ENCODE data around the gene VWA5A.

The VWA5A gene

GRCh38 chr11:124114942-124115781 is at the start of gene VWA5A:
Gene VWA5A (plus strand): TSS chr11:124115450. CDS start chr11:124117512, 2,062 bp downstream.
- H3K27ac ChIP-seq (ENCODE audit: low read depth, low read length): no peak within 1 kb of the TSS
- peak within 1 kb of the TSS; percentile 86 to 90 for H3K4me3 ChIP-seq (ENCODE audit: low read depth in 1 of 2, low read length in 2 of 2)
- peaks cover 18 to 21% of the 10 kb centered on the region in 2 donors for H3K4me1 ChIP-seq (ENCODE audit: control insufficient read depth in 1 of 2, insufficient read depth in 2 of 2, low read length in 2 of 2)
- no peaks in the 10 kb centered on the region for H3K9me3 ChIP-seq (ENCODE audit: control insufficient read depth in 1 of 2, low read length in 2 of 2)
- H3K36me3 ChIP-seq (ENCODE audit: control insufficient read depth in 1 of 2, insufficient read depth in 2 of 2, low read length in 2 of 2): peaks cover 8 to 22% of the 10 kb centered on the region in 2 donors
- peak within 1 kb of the TSS; percentile 55 to 67 for H3K9ac ChIP-seq (ENCODE audit: low read depth in 1 of 2, low read length in 2 of 2)
- H3K27me3 ChIP-seq (ENCODE audit: control insufficient read depth in 1 of 2, insufficient read depth in 2 of 2, low read length in 2 of 2): no peaks in the 10 kb centered on the region

GRCh38 chr11:124068601-124069110 is 46.6 kb upstream of the VWA5A start:
- Histone ChIP-seq H3K4me1 (ENCODE audit: control insufficient read depth in 1 of 2, insufficient read depth in 2 of 2, low read length in 2 of 2) (peaks cover 0 to 6% of the 10 kb centered on the region in 2 donors), H3K4me3 (ENCODE audit: low read depth in 1 of 2, low read length in 2 of 2) (no peak overlapping the region), H3K9me3 (ENCODE audit: control insufficient read depth in 1 of 2, low read length in 2 of 2) (no peaks in the 10 kb centered on the region), H3K27ac (ENCODE audit: low read depth, low read length) (no peak overlapping the region), H3K9ac (ENCODE audit: low read depth in 1 of 2, low read length in 2 of 2) (no peak overlapping the region), H3K36me3 (ENCODE audit: control insufficient read depth in 1 of 2, insufficient read depth in 2 of 2, low read length in 2 of 2) (no peaks in the 10 kb centered on the region), H3K27me3 (ENCODE audit: control insufficient read depth in 1 of 2, insufficient read depth in 2 of 2, low read length in 2 of 2) (peaks cover 4 to 8% of the 10 kb centered on the region in 2 donors)

- Histone ChIP-seq H3K27ac (ENCODE audit: low read depth, low read length) (no peak overlapping the region), H3K9ac (ENCODE audit: low read depth in 1 of 2, low read length in 2 of 2) (no peak overlapping the region), H3K4me1 (ENCODE audit: control insufficient read depth in 1 of 2, insufficient read depth in 2 of 2, low read length in 2 of 2) (peaks cover 0 to 6% of the 10 kb centered on the region in 2 donors), H3K4me3 (ENCODE audit: low read depth in 1 of 2, low read length in 2 of 2) (peak overlapping the region; percentile 4 to 44), H3K27me3 (ENCODE audit: control insufficient read depth in 1 of 2, insufficient read depth in 2 of 2, low read length in 2 of 2) (peaks cover 4 to 8% of the 10 kb centered on the region in 2 donors), H3K36me3 (ENCODE audit: control insufficient read depth in 1 of 2, insufficient read depth in 2 of 2, low read length in 2 of 2) (no peaks in the 10 kb centered on the region), H3K9me3 (ENCODE audit: control insufficient read depth in 1 of 2, low read length in 2 of 2) (no peaks in the 10 kb centered on the region)
Observed at GRCh38 chr11:124069429-124070401, 45.5 kb upstream of the VWA5A start.

GRCh38 chr11:124070915-124071622 is 44.2 kb upstream of the VWA5A start:
- Histone ChIP-seq H3K9ac (ENCODE audit: low read depth in 1 of 2, low read length in 2 of 2) (no peak overlapping the region), H3K9me3 (ENCODE audit: control insufficient read depth in 1 of 2, low read length in 2 of 2) (no peaks in the 10 kb centered on the region), H3K36me3 (ENCODE audit: control insufficient read depth in 1 of 2, insufficient read depth in 2 of 2, low read length in 2 of 2) (no peaks in the 10 kb centered on the region), H3K4me1 (ENCODE audit: control insufficient read depth in 1 of 2, insufficient read depth in 2 of 2, low read length in 2 of 2) (peaks cover 5 to 13% of the 10 kb centered on the region in 2 donors), H3K27ac (ENCODE audit: low read depth, low read length) (no peak overlapping the region), H3K4me3 (ENCODE audit: low read depth in 1 of 2, low read length in 2 of 2) (no peak overlapping the region), H3K27me3 (ENCODE audit: control insufficient read depth in 1 of 2, insufficient read depth in 2 of 2, low read length in 2 of 2) (peaks cover 4 to 8% of the 10 kb centered on the region in 2 donors)

- Histone ChIP-seq H3K9me3 (ENCODE audit: control insufficient read depth in 1 of 2, low read length in 2 of 2) (no peaks in the 10 kb centered on the region), H3K4me1 (ENCODE audit: control insufficient read depth in 1 of 2, insufficient read depth in 2 of 2, low read length in 2 of 2) (peaks cover 10 to 18% of the 10 kb centered on the region in 2 donors), H3K4me3 (ENCODE audit: low read depth in 1 of 2, low read length in 2 of 2) (no peak overlapping the region), H3K36me3 (ENCODE audit: control insufficient read depth in 1 of 2, insufficient read depth in 2 of 2, low read length in 2 of 2) (no peaks in the 10 kb centered on the region), H3K27ac (ENCODE audit: low read depth, low read length) (no peak overlapping the region), H3K27me3 (ENCODE audit: control insufficient read depth in 1 of 2, insufficient read depth in 2 of 2, low read length in 2 of 2) (peaks cover under 1 to 8% of the 10 kb centered on the region in 2 donors), H3K9ac (ENCODE audit: low read depth in 1 of 2, low read length in 2 of 2) (no peak overlapping the region)
Observed at GRCh38 chr11:124071623-124071948, 43.7 kb upstream of the VWA5A start.

GRCh38 chr11:124072147-124072546 is 43.1 kb upstream of the VWA5A start:
- Histone ChIP-seq H3K9me3 (ENCODE audit: control insufficient read depth in 1 of 2, low read length in 2 of 2) (no peaks in the 10 kb centered on the region), H3K4me1 (ENCODE audit: control insufficient read depth in 1 of 2, insufficient read depth in 2 of 2, low read length in 2 of 2) (peaks cover 10 to 18% of the 10 kb centered on the region in 2 donors)

GRCh38 chr11:124074554-124074953 is 40.7 kb upstream of the VWA5A start:
- Histone ChIP-seq H3K36me3 (ENCODE audit: control insufficient read depth in 1 of 2, insufficient read depth in 2 of 2, low read length in 2 of 2) (no peaks in the 10 kb centered on the region), H3K4me1 (ENCODE audit: control insufficient read depth in 1 of 2, insufficient read depth in 2 of 2, low read length in 2 of 2) (peaks cover 10 to 17% of the 10 kb centered on the region in 2 donors), H3K9ac (ENCODE audit: low read depth in 1 of 2, low read length in 2 of 2) (no peak overlapping the region), H3K4me3 (ENCODE audit: low read depth in 1 of 2, low read length in 2 of 2) (no peak overlapping the region), H3K9me3 (ENCODE audit: control insufficient read depth in 1 of 2, low read length in 2 of 2) (no peaks in the 10 kb centered on the region), H3K27ac (ENCODE audit: low read depth, low read length) (no peak overlapping the region), H3K27me3 (ENCODE audit: control insufficient read depth in 1 of 2, insufficient read depth in 2 of 2, low read length in 2 of 2) (no peaks in the 10 kb centered on the region)

More at GRCh38 chr11:124072147-124072546, 43.1 kb upstream of the VWA5A start:
- Histone ChIP-seq H3K4me3 (ENCODE audit: low read depth in 1 of 2, low read length in 2 of 2) (no peak overlapping the region), H3K27me3 (ENCODE audit: control insufficient read depth in 1 of 2, insufficient read depth in 2 of 2, low read length in 2 of 2) (peaks cover 0 to 8% of the 10 kb centered on the region in 2 donors), H3K9ac (ENCODE audit: low read depth in 1 of 2, low read length in 2 of 2) (no peak overlapping the region), H3K27ac (ENCODE audit: low read depth, low read length) (no peak overlapping the region), H3K36me3 (ENCODE audit: control insufficient read depth in 1 of 2, insufficient read depth in 2 of 2, low read length in 2 of 2) (no peaks in the 10 kb centered on the region)

- Histone ChIP-seq H3K36me3 (ENCODE audit: control insufficient read depth in 1 of 2, insufficient read depth in 2 of 2, low read length in 2 of 2) (no peaks in the 10 kb centered on the region), H3K27ac (ENCODE audit: low read depth, low read length) (no peak overlapping the region), H3K4me3 (ENCODE audit: low read depth in 1 of 2, low read length in 2 of 2) (peak overlapping the region in 1 of 2 donors; percentile 80), H3K9ac (ENCODE audit: low read depth in 1 of 2, low read length in 2 of 2) (no peak overlapping the region), H3K27me3 (ENCODE audit: control insufficient read depth in 1 of 2, insufficient read depth in 2 of 2, low read length in 2 of 2) (no peaks in the 10 kb centered on the region), H3K4me1 (ENCODE audit: control insufficient read depth in 1 of 2, insufficient read depth in 2 of 2, low read length in 2 of 2) (peaks cover 10 to 12% of the 10 kb centered on the region in 2 donors), H3K9me3 (ENCODE audit: control insufficient read depth in 1 of 2, low read length in 2 of 2) (no peaks in the 10 kb centered on the region)
Observed at GRCh38 chr11:124075492-124075840, 39.8 kb upstream of the VWA5A start.

GRCh38 chr11:124075841-124076651 is 39.2 kb upstream of the VWA5A start:
- H3K27me3 ChIP-seq (ENCODE audit: control insufficient read depth in 1 of 2, insufficient read depth in 2 of 2, low read length in 2 of 2): no peaks in the 10 kb centered on the region
- H3K9ac ChIP-seq (ENCODE audit: low read depth in 1 of 2, low read length in 2 of 2): peak overlapping the region; percentile 38 to 39
- no peaks in the 10 kb centered on the region for H3K36me3 ChIP-seq (ENCODE audit: control insufficient read depth in 1 of 2, insufficient read depth in 2 of 2, low read length in 2 of 2)
- H3K4me1 ChIP-seq (ENCODE audit: control insufficient read depth in 1 of 2, insufficient read depth in 2 of 2, low read length in 2 of 2): peaks cover 10 to 12% of the 10 kb centered on the region in 2 donors
- H3K4me3 ChIP-seq (ENCODE audit: low read depth in 1 of 2, low read length in 2 of 2): peak overlapping the region; percentile 66 to 80
- H3K9me3 ChIP-seq (ENCODE audit: control insufficient read depth in 1 of 2, low read length in 2 of 2): no peaks in the 10 kb centered on the region
- no peak overlapping the region for H3K27ac ChIP-seq (ENCODE audit: low read depth, low read length)

Data from duodenal mucosa (tissue), 2 donors.